ENCODE results near the gene KCNQ1. TPM values are rescaled to one million over a fixed set of nuclear protein-coding genes. Genes with fewer than 3 reads are reported as not detected.

Gene KCNQ1
- total RNA-seq, 1 experiment from 2014 or later: 10.7 TPM

DNA sequence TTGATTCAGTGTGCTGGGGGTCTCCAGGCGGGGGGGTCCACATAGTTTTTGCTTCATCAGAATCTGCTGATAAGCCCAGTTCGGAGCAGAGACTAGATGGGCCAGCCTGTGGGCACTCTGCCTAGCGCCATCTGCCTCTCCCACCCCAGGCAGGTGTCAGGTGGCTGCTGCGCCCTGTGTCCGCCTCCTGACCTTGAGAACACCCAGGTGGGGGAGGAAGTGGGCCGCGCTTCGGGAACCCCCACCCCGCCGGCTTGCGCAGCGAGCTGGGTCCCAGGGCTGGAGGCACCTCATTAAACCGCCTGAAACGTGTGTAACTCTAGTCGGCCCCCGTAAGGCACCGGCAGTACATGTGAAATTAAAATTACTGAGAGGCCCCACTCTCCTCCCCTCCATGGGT lies 113.6 kb downstream of the KCNQ1 start:
- Histone ChIP-seq H3K4me3 (replicated peaks in 1 of 2; ENCODE audit: low read depth in 1 of 2, low read length in 2 of 2) (no peak overlapping the region), H3K9ac (ENCODE audit: low read length) (no peak overlapping the region), H3K27ac (ENCODE audit: low read depth, low read length) (no peak overlapping the region), H3K27me3 (ENCODE audit: insufficient read depth, low read length) (no peaks in the 10 kb centered on the region), H3K4me1 (ENCODE audit: control insufficient read depth in 1 of 2, insufficient read depth in 2 of 2, low read length in 2 of 2) (no peaks in the 10 kb centered on the region), H3K36me3 (ENCODE audit: control insufficient read depth in 1 of 2, insufficient read depth in 2 of 2, low read length in 2 of 2) (no peaks in the 10 kb centered on the region), H3K9me2 (ENCODE audit: insufficient read depth) (no peaks in the 10 kb centered on the region), H3K79me2 (ENCODE audit: insufficient read depth, low read length) (no peaks in the 10 kb centered on the region), H2AFZ (ENCODE audit: low read depth, low read length, poor library complexity, severe bottlenecking) (no peak overlapping the region), H3K4me2 (ENCODE audit: low read length) (no peak overlapping the region), H4K20me1 (ENCODE audit: insufficient read depth) (no peaks in the 10 kb centered on the region), H3K9me3 (ENCODE audit: control insufficient read depth in 1 of 2, insufficient read depth in 1 of 2, low read depth in 1 of 2, low read length in 2 of 2) (no peaks in the 10 kb centered on the region)
- no peak for DNase-seq (ENCODE audit: low read depth, low spot score)
- ChIA-PET RAD21 (ENCODE audit: low non-redundant PET in 1 of 2, low total read pairs in 2 of 2, uncharacterized antibody in 2 of 2, unreplicated experiment in 2 of 2) (no interaction called here), POLR2A (no interaction called here), CTCF (no interaction called here)
- no TSS peak for BruUV-seq (replicated peaks)
- TF ChIP-seq, protein P1, sequence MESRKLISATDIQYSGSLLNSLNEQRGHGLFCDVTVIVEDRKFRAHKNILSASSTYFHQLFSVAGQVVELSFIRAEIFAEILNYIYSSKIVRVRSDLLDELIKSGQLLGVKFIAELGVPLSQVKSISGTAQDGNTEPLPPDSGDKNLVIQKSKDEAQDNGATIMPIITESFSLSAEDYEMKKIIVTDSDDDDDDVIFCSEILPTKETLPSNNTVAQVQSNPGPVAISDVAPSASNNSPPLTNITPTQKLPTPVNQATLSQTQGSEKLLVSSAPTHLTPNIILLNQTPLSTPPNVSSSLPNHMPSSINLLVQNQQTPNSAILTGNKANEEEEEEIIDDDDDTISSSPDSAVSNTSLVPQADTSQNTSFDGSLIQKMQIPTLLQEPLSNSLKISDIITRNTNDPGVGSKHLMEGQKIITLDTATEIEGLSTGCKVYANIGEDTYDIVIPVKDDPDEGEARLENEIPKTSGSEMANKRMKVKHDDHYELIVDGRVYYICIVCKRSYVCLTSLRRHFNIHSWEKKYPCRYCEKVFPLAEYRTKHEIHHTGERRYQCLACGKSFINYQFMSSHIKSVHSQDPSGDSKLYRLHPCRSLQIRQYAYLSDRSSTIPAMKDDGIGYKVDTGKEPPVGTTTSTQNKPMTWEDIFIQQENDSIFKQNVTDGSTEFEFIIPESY (IDR thresholded peaks at IDR 0.05; ENCODE audit: extremely low read depth, insufficient replicate concordance, low read length): no peak
- TF ChIP-seq, protein P2, sequence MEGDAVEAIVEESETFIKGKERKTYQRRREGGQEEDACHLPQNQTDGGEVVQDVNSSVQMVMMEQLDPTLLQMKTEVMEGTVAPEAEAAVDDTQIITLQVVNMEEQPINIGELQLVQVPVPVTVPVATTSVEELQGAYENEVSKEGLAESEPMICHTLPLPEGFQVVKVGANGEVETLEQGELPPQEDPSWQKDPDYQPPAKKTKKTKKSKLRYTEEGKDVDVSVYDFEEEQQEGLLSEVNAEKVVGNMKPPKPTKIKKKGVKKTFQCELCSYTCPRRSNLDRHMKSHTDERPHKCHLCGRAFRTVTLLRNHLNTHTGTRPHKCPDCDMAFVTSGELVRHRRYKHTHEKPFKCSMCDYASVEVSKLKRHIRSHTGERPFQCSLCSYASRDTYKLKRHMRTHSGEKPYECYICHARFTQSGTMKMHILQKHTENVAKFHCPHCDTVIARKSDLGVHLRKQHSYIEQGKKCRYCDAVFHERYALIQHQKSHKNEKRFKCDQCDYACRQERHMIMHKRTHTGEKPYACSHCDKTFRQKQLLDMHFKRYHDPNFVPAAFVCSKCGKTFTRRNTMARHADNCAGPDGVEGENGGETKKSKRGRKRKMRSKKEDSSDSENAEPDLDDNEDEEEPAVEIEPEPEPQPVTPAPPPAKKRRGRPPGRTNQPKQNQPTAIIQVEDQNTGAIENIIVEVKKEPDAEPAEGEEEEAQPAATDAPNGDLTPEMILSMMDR (IDR thresholded peaks at IDR 0.05 in 2 of 3, conservative IDR thresholded peaks at IDR 0.05 in 1 of 3; ENCODE audit: borderline replicate concordance in 1 of 3, insufficient read depth in 1 of 3, low read depth in 2 of 3, low read length in 2 of 3): no peak
- TF ChIP-seq POLR2AphosphoS5 (IDR thresholded peaks at IDR 0.05; ENCODE audit: low read depth, low read length) (no peak), POLR2A (IDR thresholded peaks at IDR 0.05; ENCODE audit: borderline replicate concordance, extremely low read depth, insufficient read depth, insufficient read length) (no peak), CBX3 (IDR thresholded peaks at IDR 0.05; ENCODE audit: low read depth) (no peak), TCF7L2 (IDR thresholded peaks at IDR 0.05; ENCODE audit: borderline replicate concordance, extremely low read depth, insufficient read depth, insufficient read length) (no peak), EZH2 (IDR thresholded peaks at IDR 0.05) (no peak), EGR1 (IDR thresholded peaks at IDR 0.05; ENCODE audit: low read depth) (no peak), JUND (IDR thresholded peaks at IDR 0.05) (no peak), SP1 (IDR thresholded peaks at IDR 0.05; ENCODE audit: low read depth) (no peak)
- TF ChIP-seq, protein P3, sequence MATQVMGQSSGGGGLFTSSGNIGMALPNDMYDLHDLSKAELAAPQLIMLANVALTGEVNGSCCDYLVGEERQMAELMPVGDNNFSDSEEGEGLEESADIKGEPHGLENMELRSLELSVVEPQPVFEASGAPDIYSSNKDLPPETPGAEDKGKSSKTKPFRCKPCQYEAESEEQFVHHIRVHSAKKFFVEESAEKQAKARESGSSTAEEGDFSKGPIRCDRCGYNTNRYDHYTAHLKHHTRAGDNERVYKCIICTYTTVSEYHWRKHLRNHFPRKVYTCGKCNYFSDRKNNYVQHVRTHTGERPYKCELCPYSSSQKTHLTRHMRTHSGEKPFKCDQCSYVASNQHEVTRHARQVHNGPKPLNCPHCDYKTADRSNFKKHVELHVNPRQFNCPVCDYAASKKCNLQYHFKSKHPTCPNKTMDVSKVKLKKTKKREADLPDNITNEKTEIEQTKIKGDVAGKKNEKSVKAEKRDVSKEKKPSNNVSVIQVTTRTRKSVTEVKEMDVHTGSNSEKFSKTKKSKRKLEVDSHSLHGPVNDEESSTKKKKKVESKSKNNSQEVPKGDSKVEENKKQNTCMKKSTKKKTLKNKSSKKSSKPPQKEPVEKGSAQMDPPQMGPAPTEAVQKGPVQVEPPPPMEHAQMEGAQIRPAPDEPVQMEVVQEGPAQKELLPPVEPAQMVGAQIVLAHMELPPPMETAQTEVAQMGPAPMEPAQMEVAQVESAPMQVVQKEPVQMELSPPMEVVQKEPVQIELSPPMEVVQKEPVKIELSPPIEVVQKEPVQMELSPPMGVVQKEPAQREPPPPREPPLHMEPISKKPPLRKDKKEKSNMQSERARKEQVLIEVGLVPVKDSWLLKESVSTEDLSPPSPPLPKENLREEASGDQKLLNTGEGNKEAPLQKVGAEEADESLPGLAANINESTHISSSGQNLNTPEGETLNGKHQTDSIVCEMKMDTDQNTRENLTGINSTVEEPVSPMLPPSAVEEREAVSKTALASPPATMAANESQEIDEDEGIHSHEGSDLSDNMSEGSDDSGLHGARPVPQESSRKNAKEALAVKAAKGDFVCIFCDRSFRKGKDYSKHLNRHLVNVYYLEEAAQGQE (IDR thresholded peaks at IDR 0.05; ENCODE audit: low read depth): no peak
- no peak for ATAC-seq
- intact Hi-C loops (cut with micrococcal nuclease): no loop called here
